GM23338 (cell line): Measurements from ENCODE around the gene MANBA.

Experiments used
- CREB1 ChIP-seq: fragments of 250-450 bp; sonication (Bioruptor Pico); IDR thresholded peaks from 2 replicates; pipeline ENCODE4 v1.5.0; 2020; ENCODE audit warnings: low read depth, mild to moderate bottlenecking, moderate library complexity
- CTCF ChIP-seq, 2 experiments: fragments of 200-600 bp in 1 of 2; sonication (generic) in 1 of 2; conservative IDR thresholded peaks; 2 replicates each; pipeline versions ENCODE4 v1.5.1 to v1.6.1; 2016 to 2017; ENCODE audit warnings: antibody characterized with exemption in 2 of 2, low read depth in 2 of 2, mild to moderate bottlenecking in 2 of 2, moderate library complexity in 1 of 2

GRCh38 chr4:102627831-102628523 is 132.8 kb downstream of the MANBA start:
- TF ChIP-seq CTCF (conservative IDR thresholded peaks at IDR 0.05; ENCODE audit: low read depth in 2 of 2) = no peak
- TF ChIP-seq CREB1 (CRISPR knock-in tag) = no peak
